IPS-18c (cell line): ENCODE results near the gene RNF227.
A peak's percentile ranks its signal among the peaks of the same experiment; 100 is the strongest.

Experiments used
- H3K4me3 ChIP-seq: 2 replicates; pipeline ENCODE4 v1.7.0; 2013; ENCODE audit warnings: low read depth, mild to moderate bottlenecking, low read length, moderate library complexity; ENCODE audit not compliant: insufficient read depth
- H3K9me3 ChIP-seq: one replicate; pipeline ENCODE4 v1.6.1; 2013; ENCODE audit warnings: mild to moderate bottlenecking, low read length, moderate library complexity; ENCODE audit not compliant: control insufficient read depth, insufficient read depth

RNF227 gene

DNA sequence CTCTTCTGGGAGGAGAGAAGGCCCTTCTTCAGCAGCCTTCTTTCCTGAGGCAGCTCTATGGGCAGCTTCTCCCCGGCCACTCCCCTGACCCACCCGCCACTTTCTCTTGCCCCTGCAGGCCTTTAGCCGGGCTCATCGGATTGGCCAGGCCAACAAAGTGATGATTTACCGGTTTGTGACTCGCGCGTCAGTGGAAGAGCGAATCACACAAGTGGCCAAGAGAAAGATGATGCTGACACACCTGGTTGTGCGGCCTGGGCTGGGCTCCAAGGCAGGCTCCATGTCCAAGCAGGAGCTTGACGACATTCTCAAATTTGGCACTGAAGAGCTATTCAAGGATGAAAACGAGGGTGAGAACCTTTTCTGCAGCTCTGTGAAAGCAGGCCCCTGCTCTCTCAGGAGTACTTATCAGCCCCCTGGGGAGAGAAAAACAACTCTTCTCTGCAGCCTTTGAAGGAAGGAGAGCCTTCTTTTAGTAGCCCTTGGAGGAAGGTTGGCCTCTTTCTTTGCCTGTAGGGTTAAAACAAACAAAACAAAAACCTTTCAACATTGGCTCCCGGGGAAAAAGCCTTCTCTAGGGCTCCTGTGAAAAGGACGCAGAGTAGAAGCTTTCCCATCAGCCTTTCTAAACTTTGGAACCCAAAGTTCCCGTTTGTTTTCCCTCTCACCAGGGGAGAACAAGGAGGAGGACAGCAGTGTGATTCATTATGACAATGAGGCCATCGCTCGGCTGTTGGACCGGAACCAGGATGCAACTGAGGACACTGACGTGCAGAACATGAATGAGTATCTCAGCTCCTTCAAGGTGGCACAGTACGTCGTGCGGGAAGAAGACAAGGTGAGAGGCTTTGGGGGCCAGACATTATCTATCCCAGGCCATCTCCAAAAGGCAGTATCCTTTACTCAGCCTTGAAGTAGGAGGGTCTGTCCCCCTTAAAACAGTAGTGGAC is 12.7 kb downstream of the RNF227 start:
- no peaks in the 10 kb centered on the region for H3K9me3 ChIP-seq
- H3K4me3 ChIP-seq: no peak overlapping the region

- no peaks in the 10 kb centered on the region for H3K9me3 ChIP-seq
- no peak overlapping the region for H3K4me3 ChIP-seq
Measured at GRCh38 chr17:7897773-7898172, 18.3 kb downstream of the RNF227 start.

- Histone ChIP-seq H3K4me3 (no peak overlapping the region), H3K9me3 (no peaks in the 10 kb centered on the region)
Measured at GRCh38 chr17:7897090-7897489, 19.0 kb downstream of the RNF227 start.

- H3K9me3 ChIP-seq: no peaks in the 10 kb centered on the region
- H3K4me3 ChIP-seq: no peak overlapping the region
Measured at GRCh38 chr17:7894866-7895265, 21.2 kb downstream of the RNF227 start.

- Histone ChIP-seq H3K4me3 (no peak overlapping the region), H3K9me3 (no peaks in the 10 kb centered on the region)
Measured at GRCh38 chr17:7894226-7894625, 21.9 kb downstream of the RNF227 start.

- Histone ChIP-seq H3K4me3 (no peak overlapping the region), H3K9me3 (no peaks in the 10 kb centered on the region)
Measured at GRCh38 chr17:7893187-7893880, 22.8 kb downstream of the RNF227 start.

- H3K4me3 ChIP-seq: no peak overlapping the region
- no peaks in the 10 kb centered on the region for H3K9me3 ChIP-seq
Measured at GRCh38 chr17:7889166-7889955, 26.7 kb downstream of the RNF227 start.

- no peaks in the 10 kb centered on the region for H3K9me3 ChIP-seq
- H3K4me3 ChIP-seq: peak within 1 kb of the TSS; percentile 77
Measured at GRCh38 chr17:7888184-7888920, 27.7 kb downstream of the RNF227 start, which contains the start of gene CHD3. Gene CHD3 (plus strand): TSS chr17:7888789. CDS start chr17:7889001, 212 bp downstream.

DNA sequence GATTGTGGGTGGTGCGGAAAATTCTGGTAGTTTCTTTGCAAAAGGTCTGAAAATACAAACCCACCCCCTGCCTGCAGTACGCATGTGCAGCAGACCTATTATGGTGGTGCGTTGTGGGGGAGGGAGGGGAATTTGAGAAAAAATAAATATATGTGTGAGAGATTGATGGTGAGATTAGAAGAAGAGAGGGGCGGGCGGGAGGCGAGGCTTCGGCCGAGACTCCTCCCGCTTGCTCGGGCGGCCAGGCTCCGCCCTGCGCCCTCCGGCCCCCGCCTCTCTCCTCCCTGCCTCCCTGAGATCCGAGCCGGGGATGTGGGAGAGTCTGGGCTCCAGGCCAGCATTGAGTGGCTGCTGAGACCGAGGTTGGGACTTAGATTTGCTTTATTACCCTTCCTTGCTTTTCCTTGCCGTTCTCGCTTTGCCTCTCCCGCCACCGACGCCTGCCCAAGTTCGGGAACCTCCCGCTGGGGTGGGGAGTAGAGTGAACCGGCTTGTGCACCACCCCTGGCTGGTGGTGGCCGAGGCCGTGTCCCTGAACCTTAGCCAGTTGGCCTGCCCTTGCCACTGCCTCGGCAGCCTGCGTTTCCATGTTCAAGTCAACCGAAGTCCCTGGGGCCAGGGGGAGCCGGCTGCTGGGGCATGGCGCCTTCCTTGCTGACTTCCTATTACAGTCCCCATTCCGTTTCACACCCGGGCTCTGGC is 28.5 kb downstream of the RNF227 start:
- Histone ChIP-seq H3K9me3 (no peaks in the 10 kb centered on the region), H3K4me3 (peak overlapping the region; percentile 77)

DNA sequence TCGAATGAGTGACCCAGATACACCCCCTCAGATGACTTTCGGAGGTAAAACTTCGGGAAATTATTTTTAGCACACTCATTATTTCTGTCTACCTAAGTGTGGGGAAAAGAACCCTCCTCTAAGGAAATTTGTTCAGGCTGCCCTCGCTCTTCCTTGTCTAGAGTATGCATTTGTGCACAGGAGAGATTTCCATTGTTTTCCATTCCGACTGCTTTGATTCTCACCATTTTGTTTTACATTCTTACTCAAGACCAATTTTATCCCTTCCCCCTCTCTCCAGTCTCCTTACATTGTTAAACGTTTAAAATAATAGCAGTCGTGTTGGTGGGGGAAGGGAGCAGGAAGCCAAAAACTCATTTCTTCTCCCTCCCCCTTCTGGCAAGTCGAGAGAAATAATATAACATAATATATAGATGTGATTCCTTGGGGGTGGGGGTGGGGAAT is 29.0 kb downstream of the RNF227 start:
- Histone ChIP-seq H3K9me3 (no peaks in the 10 kb centered on the region), H3K4me3 (peak overlapping the region; percentile 77)

- Histone ChIP-seq H3K9me3 (no peaks in the 10 kb centered on the region), H3K4me3 (peak overlapping the region; percentile 77)
Measured at GRCh38 chr17:7886227-7887037, 29.7 kb downstream of the RNF227 start.

GRCh38 chr17:7885367-7886226 is 30.5 kb downstream of the RNF227 start:
- peak overlapping the region; percentile 77 for H3K4me3 ChIP-seq
- no peaks in the 10 kb centered on the region for H3K9me3 ChIP-seq

DNA sequence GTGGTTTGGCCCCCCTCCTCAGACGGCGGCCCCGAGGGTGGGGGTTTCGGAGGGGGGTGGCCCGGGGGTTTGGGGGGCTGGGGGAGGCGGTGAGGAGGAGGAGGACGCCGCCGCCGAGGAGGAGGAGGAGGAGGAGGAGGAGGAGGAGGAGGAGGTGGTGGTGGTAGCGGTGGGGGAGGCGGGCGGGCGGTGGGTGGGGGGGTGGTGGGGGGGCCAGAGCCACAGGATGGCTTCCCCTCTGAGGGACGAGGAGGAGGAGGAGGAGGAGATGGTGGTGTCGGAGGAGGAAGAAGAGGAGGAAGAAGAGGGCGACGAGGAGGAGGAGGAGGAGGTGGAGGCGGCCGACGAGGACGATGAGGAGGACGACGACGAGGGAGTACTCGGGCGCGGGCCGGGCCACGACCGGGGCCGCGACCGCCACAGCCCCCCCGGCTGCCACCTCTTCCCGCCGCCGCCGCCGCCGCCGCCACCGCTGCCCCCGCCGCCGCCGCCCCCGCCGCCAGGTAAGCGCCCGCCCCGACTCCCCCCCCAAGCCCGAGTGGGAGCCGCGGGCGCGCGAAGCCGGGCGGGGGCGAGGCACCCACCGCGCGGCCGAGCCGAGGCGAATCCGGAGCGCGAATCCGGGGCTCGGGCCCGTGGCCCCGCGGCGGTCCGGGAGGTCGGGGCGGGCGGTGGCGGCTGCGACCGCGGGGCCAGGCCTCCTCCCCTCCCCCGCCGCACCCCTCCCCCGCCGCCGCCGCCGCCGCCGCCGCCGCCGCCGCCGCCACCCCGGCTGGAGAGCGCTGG is 31.3 kb downstream of the RNF227 start:
- no peaks in the 10 kb centered on the region for H3K9me3 ChIP-seq
- H3K4me3 ChIP-seq: peak overlapping the region; percentile 77; the same call in 1 of the 2 replicates

DNA sequence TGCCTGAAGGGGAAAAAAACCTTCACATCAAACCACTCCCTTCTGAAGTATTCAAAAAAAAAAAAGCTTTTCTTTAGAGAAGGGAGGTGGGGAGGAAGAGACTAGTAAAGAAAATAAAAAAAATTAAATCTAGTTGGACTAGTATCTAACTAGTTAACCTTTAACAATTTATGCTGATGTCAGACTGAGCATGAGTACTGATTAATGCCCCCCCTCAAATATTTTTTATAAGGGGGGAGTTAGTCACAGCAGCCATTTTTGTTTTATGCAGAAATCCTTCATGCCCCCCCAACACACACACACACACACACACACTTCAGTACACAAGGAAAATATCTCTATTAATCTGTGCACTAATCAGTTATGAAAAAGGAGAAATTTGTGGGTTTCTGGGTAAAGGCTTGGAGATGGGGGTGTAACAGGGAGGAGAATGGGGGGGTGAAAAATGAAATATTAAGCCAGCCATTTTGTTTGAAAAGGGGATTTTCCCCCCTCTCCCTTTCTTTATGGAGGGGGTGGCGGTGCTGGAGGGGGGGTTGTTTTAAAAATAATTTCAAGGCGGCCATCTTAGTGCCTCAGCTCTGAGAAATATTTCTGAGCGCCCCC is 32.2 kb downstream of the RNF227 start:
- Histone ChIP-seq H3K9me3 (no peaks in the 10 kb centered on the region), H3K4me3 (no peak overlapping the region)
